ENCODE measurements around the gene BCL10. TPM values are rescaled to one million over a fixed set of nuclear protein-coding genes. Genes with fewer than 3 reads are reported as not detected.

BCL10 gene
- total RNA-seq, 3 donors from 2014 or later (not counting 1 experiment from before 2014, with no cell fraction given): 46.3 to 49.2 (median 48.7) TPM

GRCh38 chr1:85306236-85306635, 29.8 kb upstream of the BCL10 start:
- 85% methylated on average over 4 of the region's 4 CpGs for WGBS (ENCODE audit: insufficient coverage)
- Histone ChIP-seq H3K27me3 (ENCODE audit: control insufficient read depth, insufficient read depth, low read length) (peaks cover 26% of the 10 kb centered on the region), H3K27ac (ENCODE audit: low read length) (no peak overlapping the region), H3K4me1 (ENCODE audit: control insufficient read depth, insufficient read depth, low read length) (peaks cover 7% of the 10 kb centered on the region), H3K36me3 (ENCODE audit: control insufficient read depth, insufficient read depth, low read length) (no peaks in the 10 kb centered on the region), H3K9me3 (ENCODE audit: control insufficient read depth, insufficient read depth, low read length) (no peaks in the 10 kb centered on the region), H3K4me3 (ENCODE audit: low read length) (no peak overlapping the region)
- ATAC-seq (no peak), DNase-seq (no peak)
- TF ChIP-seq, protein P1, sequence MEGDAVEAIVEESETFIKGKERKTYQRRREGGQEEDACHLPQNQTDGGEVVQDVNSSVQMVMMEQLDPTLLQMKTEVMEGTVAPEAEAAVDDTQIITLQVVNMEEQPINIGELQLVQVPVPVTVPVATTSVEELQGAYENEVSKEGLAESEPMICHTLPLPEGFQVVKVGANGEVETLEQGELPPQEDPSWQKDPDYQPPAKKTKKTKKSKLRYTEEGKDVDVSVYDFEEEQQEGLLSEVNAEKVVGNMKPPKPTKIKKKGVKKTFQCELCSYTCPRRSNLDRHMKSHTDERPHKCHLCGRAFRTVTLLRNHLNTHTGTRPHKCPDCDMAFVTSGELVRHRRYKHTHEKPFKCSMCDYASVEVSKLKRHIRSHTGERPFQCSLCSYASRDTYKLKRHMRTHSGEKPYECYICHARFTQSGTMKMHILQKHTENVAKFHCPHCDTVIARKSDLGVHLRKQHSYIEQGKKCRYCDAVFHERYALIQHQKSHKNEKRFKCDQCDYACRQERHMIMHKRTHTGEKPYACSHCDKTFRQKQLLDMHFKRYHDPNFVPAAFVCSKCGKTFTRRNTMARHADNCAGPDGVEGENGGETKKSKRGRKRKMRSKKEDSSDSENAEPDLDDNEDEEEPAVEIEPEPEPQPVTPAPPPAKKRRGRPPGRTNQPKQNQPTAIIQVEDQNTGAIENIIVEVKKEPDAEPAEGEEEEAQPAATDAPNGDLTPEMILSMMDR (IDR thresholded peaks at IDR 0.05): no peak
- H3K36me3 Mint-ChIP-seq: no peaks in the 10 kb centered on the region
- intact Hi-C loops (cut with micrococcal nuclease): loop anchor here (5.0 kb wide), 1 partner anchor 711 kb away; no protein-coding TSS in a partner anchor
- H3K9me3 Mint-ChIP-seq: no peaks in the 10 kb centered on the region
- H3K4me3 Mint-ChIP-seq: no peak overlapping the region
- peaks cover 56 to 78% of the 10 kb centered on the region in 2 donors for H3K27me3 Mint-ChIP-seq (ENCODE audit: low read depth in 2 of 2)
- H3K27ac Mint-ChIP-seq: no peak overlapping the region
- H3K4me1 Mint-ChIP-seq: peaks cover 5 to 13% of the 10 kb centered on the region in 2 donors

DNA sequence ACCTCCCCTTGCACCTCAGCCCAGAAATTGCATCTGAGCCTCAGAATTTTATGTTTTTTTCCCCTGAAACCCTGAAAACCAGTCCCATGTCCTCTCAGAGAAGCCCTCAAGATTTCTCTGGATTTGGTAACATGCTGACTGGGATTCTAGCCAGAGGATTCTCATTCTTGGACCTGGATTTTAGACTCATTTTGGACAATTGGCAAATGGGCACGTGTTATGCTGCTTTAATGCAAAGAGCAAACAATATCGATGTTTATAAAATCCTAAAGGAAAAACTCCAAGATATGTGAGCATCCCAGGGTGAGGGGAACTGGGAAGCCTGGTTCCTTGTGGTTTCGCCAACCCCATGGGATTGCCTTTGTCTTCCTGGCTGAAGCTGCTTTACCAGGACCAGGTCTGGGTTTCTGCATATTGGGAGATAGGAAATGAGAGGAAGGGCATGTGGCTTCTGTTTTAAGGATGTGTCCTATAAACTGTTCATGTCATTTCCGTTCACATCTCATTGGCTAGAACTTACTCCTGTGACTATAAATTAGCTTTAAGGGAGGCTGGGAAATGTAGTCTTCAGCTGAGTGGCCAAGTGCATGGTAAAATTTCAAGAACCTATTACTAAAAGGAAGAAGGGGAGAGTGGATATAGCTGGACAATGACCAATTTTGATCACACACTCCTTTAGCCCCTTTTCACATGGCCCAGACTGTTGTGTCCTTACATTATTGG, 27.2 kb upstream of the BCL10 start:
- WGBS (ENCODE audit: insufficient coverage): 97% methylated on average over 4 of the region's 4 CpGs
- Histone ChIP-seq H3K27ac (ENCODE audit: low read length) (no peak overlapping the region), H3K27me3 (ENCODE audit: control insufficient read depth, insufficient read depth, low read length) (peaks cover 18% of the 10 kb centered on the region), H3K4me3 (ENCODE audit: low read length) (no peak overlapping the region), H3K4me1 (ENCODE audit: control insufficient read depth, insufficient read depth, low read length) (peaks cover 13% of the 10 kb centered on the region), H3K36me3 (ENCODE audit: control insufficient read depth, insufficient read depth, low read length) (no peaks in the 10 kb centered on the region), H3K9me3 (ENCODE audit: control insufficient read depth, insufficient read depth, low read length) (no peaks in the 10 kb centered on the region)
- DNase-seq (no peak), ATAC-seq (no peak)
- Mint-ChIP-seq H3K27ac (no peak overlapping the region), H3K27me3 (ENCODE audit: low read depth in 2 of 2) (peaks cover 48 to 56% of the 10 kb centered on the region in 2 donors), H3K9me3 (no peaks in the 10 kb centered on the region), H3K36me3 (no peaks in the 10 kb centered on the region), H3K4me1 (peaks cover 15 to 23% of the 10 kb centered on the region in 2 donors), H3K4me3 (no peak overlapping the region)
- intact Hi-C loops (cut with micrococcal nuclease): no loop called here
- TF ChIP-seq, protein P1 (IDR thresholded peaks at IDR 0.05): no peak

DNA sequence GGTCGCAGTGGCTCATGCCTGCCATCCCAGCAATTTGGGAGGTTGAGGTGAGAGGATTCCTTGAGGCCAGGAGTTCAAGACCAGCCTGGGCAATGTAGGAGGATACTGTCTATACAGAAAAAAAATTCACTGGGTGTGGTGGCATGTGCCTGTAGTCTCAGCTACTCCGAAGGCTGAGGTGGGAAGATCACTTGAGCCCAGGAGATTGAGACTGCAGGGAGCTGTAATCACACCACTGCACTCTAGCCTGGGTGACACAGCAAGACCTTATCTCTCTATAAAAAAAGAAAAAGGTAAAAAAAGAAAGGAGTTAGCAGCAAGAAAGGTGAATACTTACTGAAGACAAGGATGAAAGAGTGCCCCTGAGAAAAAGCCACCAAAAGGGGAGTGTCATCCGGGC, 23.7 kb upstream of the BCL10 start:
- 73% methylated on average over 3 of the region's 3 CpGs for WGBS (ENCODE audit: insufficient coverage)
- ATAC-seq (no peak), DNase-seq (no peak)
- Histone ChIP-seq H3K9me3 (ENCODE audit: control insufficient read depth, insufficient read depth, low read length) (no peaks in the 10 kb centered on the region), H3K36me3 (ENCODE audit: control insufficient read depth, insufficient read depth, low read length) (no peaks in the 10 kb centered on the region), H3K27ac (ENCODE audit: low read length) (no peak overlapping the region), H3K27me3 (ENCODE audit: control insufficient read depth, insufficient read depth, low read length) (peaks cover 7% of the 10 kb centered on the region), H3K4me3 (ENCODE audit: low read length) (no peak overlapping the region), H3K4me1 (ENCODE audit: control insufficient read depth, insufficient read depth, low read length) (peaks cover 19% of the 10 kb centered on the region)
- peaks cover 29 to 30% of the 10 kb centered on the region in 2 donors for H3K4me1 Mint-ChIP-seq
- H3K27ac Mint-ChIP-seq: no peak overlapping the region
- no peak overlapping the region for H3K4me3 Mint-ChIP-seq
- H3K9me3 Mint-ChIP-seq: no peaks in the 10 kb centered on the region
- H3K27me3 Mint-ChIP-seq (ENCODE audit: low read depth in 2 of 2): peaks cover 39 to 43% of the 10 kb centered on the region in 2 donors
- H3K36me3 Mint-ChIP-seq: no peaks in the 10 kb centered on the region
- TF ChIP-seq, protein P1 (IDR thresholded peaks at IDR 0.05): no peak
- intact Hi-C loops (cut with micrococcal nuclease): no loop called here
